NT2/D1 (cell line): ENCODE measurements around the gene ATP5PB.
A peak's percentile ranks its signal among the peaks of the same experiment; 100 is the strongest.

Source experiments
- DNase-seq: peaks from one replicate; pipeline ENCODE4 v3.0.0-alpha.2; 2011; ENCODE audit warnings: low read depth, low spot score
- H3K27me3 ChIP-seq: 2 replicates; pipeline ENCODE4 v1.6.0; 2011; ENCODE audit warnings: mild to moderate bottlenecking; ENCODE audit not compliant: insufficient read length, insufficient read depth
- H3K36me3 ChIP-seq: 2 replicates; pipeline ENCODE4 v1.6.1; 2011; ENCODE audit warnings: mild to moderate bottlenecking, low read length, mixed read lengths; ENCODE audit not compliant: insufficient read depth, insufficient read length
- H3K4me1 ChIP-seq: 2 replicates; pipeline ENCODE4 v1.5.1; 2011; ENCODE audit not compliant: insufficient read depth, insufficient read length
- H3K4me3 ChIP-seq: 2 replicates; pipeline ENCODE4 v1.5.1; 2011; ENCODE audit warnings: low read depth; ENCODE audit not compliant: insufficient read length
- H3K9ac ChIP-seq: 2 replicates; pipeline ENCODE4 v1.6.0; 2011; ENCODE audit warnings: low read depth; ENCODE audit not compliant: insufficient read length
- H3K9me3 ChIP-seq: 2 replicates; pipeline ENCODE4 v1.5.1; 2011; ENCODE audit warnings: mild to moderate bottlenecking, low read length; ENCODE audit not compliant: insufficient read depth
- SUZ12 ChIP-seq: IDR thresholded peaks from 2 replicates; pipeline ENCODE4 v1.6.1; 2011; ENCODE audit not compliant: insufficient read length, insufficient read depth; ENCODE audit errors: extremely low read depth
- YY1 ChIP-seq: IDR thresholded peaks from 2 replicates; pipeline ENCODE4 v1.6.1; 2011; ENCODE audit not compliant: insufficient read length, insufficient read depth
- ZNF274 ChIP-seq: IDR thresholded peaks from 2 replicates; pipeline ENCODE4 v1.6.1; 2011; ENCODE audit warnings: mild to moderate bottlenecking, low read depth, low read length

The ATP5PB gene

GRCh38 chr1:111448918-111449702 lies at the start of gene ATP5PB, which contains the start of gene WDR77:
Gene ATP5PB, plus strand, starts transcription at chr1:111449464. Its CDS starts 78 bp downstream, at chr1:111449542.
Gene WDR77, minus strand, starts transcription at chr1:111449256. Its CDS starts 87 bp downstream, at chr1:111449169.
- Histone ChIP-seq H3K36me3 (peaks cover 78% of the 10 kb centered on the region), H3K9ac (peak within 1 kb of the TSS; percentile 95), H3K27me3 (no peaks in the 10 kb centered on the region), H3K4me1 (peaks cover 3% of the 10 kb centered on the region), H3K9me3 (no peaks in the 10 kb centered on the region), H3K4me3 (peak within 1 kb of the TSS; percentile 97)
- DNase-seq, result peak; percentile 97
- peak; percentile 88 for TF ChIP-seq YY1
- TF ChIP-seq SUZ12, result no peak

GRCh38 chr1:111399792-111400610 lies 49.3 kb upstream of the ATP5PB start:
- Histone ChIP-seq H3K4me3 (no peak overlapping the region), H3K4me1 (no peaks in the 10 kb centered on the region), H3K9ac (no peak overlapping the region), H3K36me3 (no peaks in the 10 kb centered on the region), H3K27me3 (no peaks in the 10 kb centered on the region), H3K9me3 (no peaks in the 10 kb centered on the region)
- TF ChIP-seq ZNF274 (no peak), SUZ12 (no peak), YY1 (no peak)
- DNase-seq, result peak; percentile 35

GRCh38 chr1:111402083-111402482 lies 47.2 kb upstream of the ATP5PB start:
- Histone ChIP-seq H3K27me3 (no peaks in the 10 kb centered on the region), H3K36me3 (no peaks in the 10 kb centered on the region), H3K4me1 (no peaks in the 10 kb centered on the region), H3K4me3 (no peak overlapping the region), H3K9me3 (no peaks in the 10 kb centered on the region), H3K9ac (no peak overlapping the region)
- no peak for DNase-seq
- TF ChIP-seq YY1 (no peak), SUZ12 (no peak), ZNF274 (no peak)

GRCh38 chr1:111404588-111404987 lies 44.7 kb upstream of the ATP5PB start:
- Histone ChIP-seq H3K36me3 (no peaks in the 10 kb centered on the region), H3K4me1 (no peaks in the 10 kb centered on the region), H3K4me3 (no peak overlapping the region), H3K9ac (no peak overlapping the region), H3K9me3 (no peaks in the 10 kb centered on the region), H3K27me3 (no peaks in the 10 kb centered on the region)
- DNase-seq, result no peak
- TF ChIP-seq SUZ12 (no peak), YY1 (no peak), ZNF274 (no peak)

GRCh38 chr1:111406321-111406768 lies 42.9 kb upstream of the ATP5PB start:
- no peaks in the 10 kb centered on the region for H3K36me3 ChIP-seq
- H3K4me3 ChIP-seq, result no peak overlapping the region
- no peaks in the 10 kb centered on the region for H3K9me3 ChIP-seq
- DNase-seq, result no peak
- no peaks in the 10 kb centered on the region for H3K27me3 ChIP-seq
- no peak for TF ChIP-seq ZNF274
- TF ChIP-seq YY1, result no peak
- TF ChIP-seq SUZ12, result no peak
- no peak overlapping the region for H3K9ac ChIP-seq
- no peaks in the 10 kb centered on the region for H3K4me1 ChIP-seq

- H3K4me3 ChIP-seq, result no peak overlapping the region
- DNase-seq, result no peak
- no peaks in the 10 kb centered on the region for H3K27me3 ChIP-seq
- H3K9ac ChIP-seq, result no peak overlapping the region
- H3K4me1 ChIP-seq, result no peaks in the 10 kb centered on the region
- TF ChIP-seq YY1 (no peak), ZNF274 (no peak), SUZ12 (no peak)
- no peaks in the 10 kb centered on the region for H3K36me3 ChIP-seq
- H3K9me3 ChIP-seq, result no peaks in the 10 kb centered on the region
These were observed 42.0 kb upstream of the ATP5PB start for GRCh38 chr1:111407301-111407700.

GRCh38 chr1:111412839-111413238 lies 36.4 kb upstream of the ATP5PB start:
- TF ChIP-seq ZNF274, result no peak
- TF ChIP-seq YY1, result no peak
- no peak for DNase-seq
- Histone ChIP-seq H3K36me3 (peaks cover 3% of the 10 kb centered on the region), H3K9ac (no peak overlapping the region), H3K4me3 (no peak overlapping the region), H3K9me3 (no peaks in the 10 kb centered on the region), H3K4me1 (no peaks in the 10 kb centered on the region), H3K27me3 (no peaks in the 10 kb centered on the region)
